ENCODE results near the gene DNM3. TPM values are rescaled to one million over a fixed set of nuclear protein-coding genes. Genes with fewer than 3 reads are reported as not detected.
A peak's percentile ranks its signal among the peaks of the same experiment; 100 is the strongest.
"Not testable (repeated sequence)": the region's sequence is repeated elsewhere in the genome, so short reads cannot be mapped to it uniquely, and the experiment has no call there.

The DNM3 gene
- polyA plus RNA-seq, 3 donors = 4.1 to 6.3 (median 4.4) TPM

DNA sequence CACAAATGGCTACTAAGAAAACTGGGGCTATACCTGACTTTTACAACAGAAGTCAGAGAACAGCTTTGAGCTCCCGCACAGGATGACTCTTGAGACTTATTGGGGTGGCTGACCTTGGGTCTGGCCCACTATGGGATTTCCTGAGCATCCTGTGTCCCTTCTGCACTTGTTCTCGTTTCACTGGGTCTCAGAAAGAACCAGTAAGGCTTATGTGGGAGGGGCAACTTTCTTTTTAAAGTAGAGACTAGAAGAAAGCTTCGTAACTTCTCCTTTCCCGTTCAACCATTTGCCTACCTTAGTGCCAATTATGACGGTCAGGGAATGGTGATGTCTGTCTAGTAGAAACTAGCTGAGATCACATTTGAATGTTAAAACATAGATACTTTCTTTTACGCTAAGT is 519.7 kb downstream of the DNM3 start:
- DNase-seq = no peak

GRCh38 chr1:172363852-172364251 is 522.6 kb downstream of the DNM3 start:
- DNase-seq = no peak

GRCh38 chr1:172371646-172372045 is 530.3 kb downstream of the DNM3 start:
- DNase-seq = not testable (repeated sequence)

DNA sequence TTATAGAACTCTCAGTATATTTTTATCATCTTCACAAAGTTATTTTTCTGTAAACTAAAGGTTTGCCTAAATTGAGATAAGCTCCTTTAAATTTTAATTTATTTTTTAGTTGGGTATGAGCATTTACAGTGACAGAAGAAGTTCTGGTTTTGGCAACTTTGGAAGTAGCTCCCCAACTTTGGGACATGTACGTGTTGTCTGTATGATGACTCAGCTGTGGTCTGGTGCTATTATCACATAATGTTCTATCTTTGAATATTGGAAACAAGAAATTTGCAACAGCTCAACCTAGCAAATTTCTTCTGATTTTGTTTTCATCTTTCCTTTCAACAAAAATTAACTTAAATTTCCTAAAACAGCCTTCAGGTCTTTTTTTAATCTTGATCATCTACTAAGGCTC is 532.6 kb downstream of the DNM3 start:
- DNase-seq = no peak

DNA sequence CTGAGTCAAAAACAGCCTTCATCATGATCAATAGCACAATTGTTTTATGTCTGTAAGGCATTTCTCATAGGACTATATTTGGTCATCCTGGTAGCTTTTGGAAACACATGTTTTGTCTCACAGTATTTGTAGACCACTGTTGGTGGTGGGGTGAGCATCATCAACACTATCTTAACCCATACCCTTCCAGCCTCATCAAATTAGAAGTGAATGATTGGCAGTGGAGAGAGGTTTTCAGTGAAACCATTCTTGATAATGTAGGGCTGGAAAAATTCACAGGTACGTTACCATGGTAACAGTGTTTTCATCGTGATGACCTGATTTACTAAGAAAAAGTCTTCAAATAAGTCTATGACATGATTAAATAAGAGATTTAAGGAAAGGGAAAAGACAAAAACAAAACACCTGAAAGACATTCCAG is 533.9 kb downstream of the DNM3 start:
- no peak for DNase-seq

- DNase-seq = no peak
Measured at GRCh38 chr1:172376431-172376830, 535.1 kb downstream of the DNM3 start.

DNA sequence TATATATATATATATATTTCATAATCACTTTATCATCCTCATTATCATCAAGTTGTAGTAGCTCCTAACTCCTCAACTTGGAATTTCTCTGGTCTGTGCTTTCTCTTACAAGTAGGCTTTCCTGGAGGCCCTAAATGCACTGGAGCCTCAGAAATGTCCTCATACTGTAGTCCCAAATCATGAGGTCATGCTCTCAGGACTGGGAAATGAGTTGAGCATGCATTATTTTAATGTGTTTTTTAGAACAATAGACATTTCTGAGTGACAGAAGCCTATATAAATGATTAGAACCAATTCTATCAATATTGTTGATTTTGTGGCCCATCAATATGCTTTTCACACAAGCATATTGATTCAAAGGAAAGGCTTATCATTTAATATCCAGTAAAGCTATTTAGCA is 536.3 kb downstream of the DNM3 start:
- no peak for DNase-seq

DNA sequence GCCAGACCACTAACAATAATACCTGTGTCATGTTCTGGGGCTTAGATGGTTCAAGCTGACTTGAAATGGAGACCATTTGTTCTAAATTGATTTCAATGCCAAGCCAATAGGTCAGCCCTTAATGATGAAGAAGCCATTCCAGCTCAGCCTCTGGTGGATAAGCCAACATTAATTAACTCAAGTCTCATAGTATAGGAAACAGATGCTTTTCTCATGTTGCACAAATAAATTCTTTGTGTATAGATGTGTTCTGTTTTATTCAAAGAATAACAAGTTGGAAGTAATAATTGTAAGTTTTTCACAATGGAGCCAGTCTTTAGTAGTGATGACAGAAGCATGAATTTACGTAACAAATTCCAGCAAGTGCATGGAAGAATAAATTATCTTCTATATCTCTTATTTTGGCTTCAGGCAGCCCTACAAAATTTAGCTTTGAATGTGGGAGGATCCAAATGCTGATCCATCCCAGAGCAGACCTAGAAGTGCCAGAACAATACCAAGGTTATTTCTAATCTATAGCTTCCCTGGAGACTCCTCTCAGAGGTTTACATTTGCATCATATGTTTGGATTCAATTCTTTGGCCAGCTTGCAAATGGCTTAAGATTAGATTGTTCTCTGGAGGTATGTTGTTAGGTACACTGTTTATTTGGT is 536.9 kb downstream of the DNM3 start:
- no peak for DNase-seq

DNA sequence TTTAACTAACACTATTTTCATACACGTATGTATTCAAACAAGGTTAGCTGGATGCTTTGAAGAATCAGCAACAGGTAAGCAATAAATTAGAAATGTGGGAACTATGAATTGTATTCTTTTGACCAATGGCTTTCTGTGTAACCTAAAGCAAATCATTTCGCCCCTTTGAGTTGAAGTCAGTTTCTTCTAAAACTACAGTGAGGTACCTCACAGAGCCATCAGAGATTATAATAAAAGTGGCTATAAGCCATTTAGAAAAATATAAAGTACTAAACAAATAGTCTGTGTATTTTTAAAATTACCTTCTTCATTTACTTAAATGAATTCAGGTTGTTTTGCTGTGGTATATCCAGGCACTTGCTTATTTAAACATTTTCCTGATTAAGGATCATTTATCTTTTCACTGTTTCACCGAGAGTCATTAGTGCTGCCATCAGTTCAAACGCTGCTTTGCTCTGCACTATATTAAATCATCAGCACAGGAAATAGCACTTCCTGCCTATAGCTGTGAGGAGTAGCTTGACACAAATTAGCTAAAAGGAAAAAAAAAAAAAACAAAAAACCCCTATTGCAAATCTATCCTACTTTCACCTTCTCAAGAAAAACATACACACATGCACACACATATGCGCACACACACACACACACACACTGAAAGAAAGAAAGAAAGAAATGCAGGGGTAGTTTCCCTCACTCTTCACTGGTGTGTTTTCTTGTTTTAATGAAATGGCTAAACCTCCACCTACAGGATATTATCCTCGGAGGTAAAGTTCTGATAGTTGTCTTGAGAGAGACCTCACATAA is 539.3 kb downstream of the DNM3 start:
- no peak for DNase-seq

GRCh38 chr1:172381946-172382345 is 540.6 kb downstream of the DNM3 start:
- no peak for DNase-seq

DNA sequence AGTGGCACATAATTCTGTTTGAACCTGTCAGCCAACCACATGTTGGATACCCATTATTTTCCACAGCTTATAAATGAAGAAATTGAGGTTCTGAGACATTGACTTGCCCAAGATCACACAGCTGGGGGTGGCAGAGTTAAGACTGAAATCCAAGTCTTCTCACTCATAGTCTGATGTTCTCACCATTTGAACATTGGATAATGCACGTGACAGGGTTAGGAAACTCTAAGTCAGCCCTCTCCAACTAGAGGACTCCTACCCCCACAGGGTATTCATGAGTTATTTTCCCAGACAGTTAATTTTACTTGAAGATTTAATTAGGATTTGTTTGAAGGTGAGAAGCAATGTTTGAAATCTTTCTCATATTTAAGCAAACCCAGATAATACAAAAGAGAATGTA is 541.1 kb downstream of the DNM3 start:
- DNase-seq = no peak

GRCh38 chr1:172382990-172383389 is 541.7 kb downstream of the DNM3 start:
- DNase-seq = no peak

- DNase-seq = peak; percentile 77
Measured at GRCh38 chr1:172383536-172383935, 542.2 kb downstream of the DNM3 start.

DNA sequence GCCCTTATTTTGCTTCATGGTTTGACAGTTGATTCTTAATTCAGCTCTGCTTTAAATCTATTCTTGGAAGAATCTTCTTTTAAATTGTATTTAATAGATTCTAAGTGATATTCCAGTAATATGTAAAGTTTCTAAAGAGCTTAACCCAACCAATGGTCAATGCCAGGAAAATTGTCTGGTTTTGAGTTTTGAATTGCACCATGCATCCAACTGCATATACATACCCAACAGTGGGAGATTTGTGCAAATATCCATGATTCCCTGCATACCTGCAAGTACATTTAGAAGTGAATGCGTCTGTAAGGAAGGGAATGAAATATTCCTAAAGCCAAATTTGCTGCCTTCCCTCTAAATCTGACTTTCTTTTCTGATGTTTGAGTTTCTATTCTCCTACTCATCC is 543.4 kb downstream of the DNM3 start:
- DNase-seq = no peak

GRCh38 chr1:172386046-172386445 is 544.7 kb downstream of the DNM3 start:
- no peak for DNase-seq

DNA sequence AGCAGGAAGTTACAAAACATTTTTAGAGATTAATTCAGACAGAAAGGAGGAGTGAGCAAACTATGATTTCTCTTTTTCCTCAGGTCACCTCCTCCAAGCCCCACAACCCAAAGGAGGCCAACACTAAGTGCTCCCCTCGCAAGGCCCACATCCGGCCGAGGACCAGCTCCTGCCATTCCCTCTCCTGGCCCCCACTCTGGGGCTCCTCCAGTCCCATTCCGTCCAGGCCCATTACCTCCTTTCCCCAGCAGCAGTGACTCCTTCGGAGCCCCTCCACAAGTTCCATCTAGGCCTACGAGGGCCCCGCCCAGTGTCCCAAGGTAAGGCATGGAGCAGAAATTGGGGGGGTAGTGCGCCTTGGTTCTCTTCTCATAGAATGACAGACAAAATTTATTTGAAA is 547.2 kb downstream of the DNM3 start:
- no peak for DNase-seq

DNA sequence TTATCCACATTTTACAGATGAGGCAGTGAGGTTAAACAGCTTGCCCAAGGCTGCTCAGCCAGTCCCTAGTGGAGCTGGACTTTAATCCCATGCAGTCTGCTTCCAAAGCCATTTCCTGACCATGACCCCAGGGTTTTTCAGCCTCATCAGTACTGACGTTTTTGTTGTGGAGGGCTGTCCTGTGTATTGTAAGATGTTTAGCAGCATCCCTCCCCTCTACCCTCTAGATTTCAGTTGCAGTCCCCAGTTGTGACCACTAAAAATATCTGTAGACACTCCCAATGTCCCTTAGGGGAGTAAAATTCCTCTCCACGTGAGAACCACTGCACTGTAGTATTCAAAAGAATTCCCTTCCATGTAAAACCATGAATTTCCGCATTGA is 549.0 kb downstream of the DNM3 start:
- DNase-seq = no peak

DNA sequence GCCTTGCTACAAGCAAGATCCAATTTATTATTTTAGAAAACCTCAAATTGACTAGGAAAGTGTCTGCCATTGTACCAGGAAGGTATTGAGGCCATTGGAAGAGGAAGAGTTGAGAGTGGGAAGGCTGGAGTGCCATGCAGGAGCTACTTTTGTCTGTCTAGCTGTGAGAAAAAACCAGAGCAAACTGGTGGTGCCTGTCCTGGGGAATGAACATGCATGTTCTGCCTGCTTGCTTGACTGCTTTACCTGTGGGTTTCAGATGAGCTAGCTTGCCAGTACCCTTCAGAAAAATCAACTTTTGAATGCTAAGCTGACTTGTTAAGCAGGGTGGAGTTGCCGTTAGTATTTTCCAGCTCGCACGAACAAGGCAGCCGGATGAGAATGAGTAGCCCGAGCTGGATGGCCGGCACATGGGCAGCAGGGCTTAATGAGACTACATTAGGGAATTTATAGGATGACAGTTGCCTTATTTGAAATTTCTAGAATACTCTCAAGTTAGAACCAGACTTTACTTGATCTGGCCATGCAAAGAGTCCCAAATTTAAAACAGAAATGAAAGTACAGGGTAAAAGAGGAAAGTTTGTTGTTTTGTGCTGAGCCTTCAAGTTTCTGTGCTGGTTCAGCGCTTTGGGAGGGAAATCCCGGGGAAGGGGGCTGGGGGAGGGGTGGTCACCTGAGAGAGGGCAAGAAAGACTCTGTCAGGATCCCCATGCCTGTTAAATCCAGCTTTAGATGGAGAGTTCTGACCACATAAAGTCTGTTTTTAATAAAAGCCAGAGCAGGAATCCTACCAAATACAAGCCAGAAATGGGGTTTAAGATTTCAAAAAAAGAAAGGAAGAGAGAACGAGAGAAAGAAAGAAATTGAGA is 549.6 kb downstream of the DNM3 start:
- DNase-seq = no peak

GRCh38 chr1:172391976-172392375 is 550.7 kb downstream of the DNM3 start:
- DNase-seq = no peak

GRCh38 chr1:172393354-172393753 is 552.1 kb downstream of the DNM3 start:
- no peak for DNase-seq

DNA sequence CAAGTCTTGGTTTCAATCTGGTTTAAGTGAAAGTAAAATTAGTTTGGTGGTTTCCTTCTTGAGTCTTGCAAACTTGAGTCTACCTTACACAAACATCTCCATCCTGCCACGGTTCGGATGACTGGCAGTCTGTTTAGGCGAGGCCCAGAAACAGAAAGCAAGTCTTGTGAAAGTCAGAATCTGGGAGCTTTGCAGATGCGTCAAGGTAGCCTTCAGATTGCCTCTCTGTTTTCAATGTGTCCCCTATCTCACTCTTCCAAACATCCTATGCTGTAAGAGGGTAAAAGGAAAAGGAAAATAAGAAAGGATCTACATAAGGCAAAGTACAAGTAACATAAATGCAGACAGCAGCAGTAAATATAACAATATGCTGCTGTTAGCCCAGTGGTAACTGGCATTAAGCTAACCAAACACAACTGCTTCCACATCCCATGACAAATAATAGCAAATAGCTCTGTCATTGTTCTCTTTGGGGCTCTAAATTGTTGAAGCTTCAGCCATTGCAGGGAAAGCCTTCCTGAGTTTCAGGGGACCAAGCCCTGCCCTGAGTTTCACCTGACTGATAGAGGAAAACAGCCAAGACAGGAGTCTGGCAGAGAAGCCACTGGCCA is 552.9 kb downstream of the DNM3 start:
- no peak for DNase-seq

GRCh38 chr1:172394811-172395210 is 553.5 kb downstream of the DNM3 start:
- DNase-seq = no peak

Measured in renal pelvis (tissue), 4 donors.